HCT116 (cell line): ENCODE results near the gene ZC3H6.

Experiments used
- CTCF ChIP-seq, 3 experiments: fragments of 200-600 bp in 1 of 3; sonication (generic) in 1 of 3; IDR thresholded peaks in 2 of 3; conservative IDR thresholded peaks in 1 of 3; 2 replicates each; pipeline ENCODE4 v1.5.1; 2012 to 2017; ENCODE audit warnings: low read depth in 2 of 3, low read length in 2 of 3, antibody characterized with exemption in 1 of 3, borderline replicate concordance in 1 of 3, control low read depth in 1 of 3, mild to moderate bottlenecking in 1 of 3, mixed read lengths in 1 of 3, mixed run types in 1 of 3, moderate library complexity in 1 of 3; ENCODE audit not compliant: insufficient read depth in 1 of 3
- EZH2 ChIP-seq: fragments of 200-600 bp; sonication (generic); IDR thresholded peaks from 2 replicates; pipeline ENCODE4 v1.6.1; 2017; ENCODE audit warnings: antibody characterized with exemption, mixed run types
- YY1 ChIP-seq: IDR thresholded peaks from 2 replicates; pipeline ENCODE4 v1.6.1; 2011; ENCODE audit warnings: low read length, low read depth, moderate library complexity, mild to moderate bottlenecking; ENCODE audit not compliant: insufficient replicate concordance; ENCODE audit errors: extremely low read depth

GRCh38 chr2:112239862-112240261 lies 35.5 kb upstream of the ZC3H6 start:
- no peak for TF ChIP-seq EZH2
- TF ChIP-seq CTCF (IDR thresholded peaks at IDR 0.05 in 2 of 3, conservative IDR thresholded peaks at IDR 0.05 in 1 of 3; ENCODE audit: borderline replicate concordance in 1 of 3, insufficient read depth in 1 of 3, low read depth in 2 of 3, low read length in 2 of 3), result no peak
- no peak for TF ChIP-seq YY1
